Endothelial cell of umbilical vein (primary cell): Measurements from ENCODE around the gene DIDO1.

Experiments
- CTCF ChIP-seq, 2 donors: IDR thresholded peaks; 1 replicate in 1 of 2; 2 replicates in 1 of 2; pipeline ENCODE4 v1.5.1; 2011; ENCODE audit warnings: low read length in 2 of 2, mild to moderate bottlenecking in 2 of 2, moderate library complexity in 2 of 2, control low read depth in 1 of 2, inconsistent platforms in 1 of 2, low read depth in 1 of 2; ENCODE audit not compliant: insufficient read depth in 1 of 2; ENCODE audit errors: extremely low read depth in 1 of 2
- EZH2 ChIP-seq: IDR thresholded peaks from 2 replicates; pipeline ENCODE4 v1.6.1; 2012; ENCODE audit warnings: borderline replicate concordance, low read depth, mild to moderate bottlenecking, moderate library complexity, low read length, inconsistent platforms; ENCODE audit not compliant: severe bottlenecking
- FOS ChIP-seq: IDR thresholded peaks from 2 replicates; pipeline ENCODE4 v1.6.1; 2011; ENCODE audit warnings: mild to moderate bottlenecking, low read length, moderate library complexity, borderline replicate concordance; ENCODE audit not compliant: insufficient read depth
- GATA2 ChIP-seq: IDR thresholded peaks from 2 replicates; pipeline ENCODE4 v1.7.0; 2011; ENCODE audit warnings: low read depth, mild to moderate bottlenecking, moderate library complexity, mixed read lengths, low read length; ENCODE audit not compliant: insufficient read length, insufficient read depth
- JUN ChIP-seq: IDR thresholded peaks from 2 replicates; pipeline ENCODE4 v1.6.1; 2011; ENCODE audit warnings: borderline replicate concordance, low read depth; ENCODE audit not compliant: insufficient read length, insufficient read depth
- MAX ChIP-seq: IDR thresholded peaks from 2 replicates; pipeline ENCODE4 v1.6.1; 2011; ENCODE audit not compliant: insufficient read depth, insufficient read length
- MYC ChIP-seq: IDR thresholded peaks from one replicate; pipeline ENCODE4 v1.6.1; 2011; ENCODE audit warnings: mild to moderate bottlenecking, low read depth, low read length
- POLR2A ChIP-seq: IDR thresholded peaks from 2 replicates; pipeline ENCODE4 v1.6.1; 2012; ENCODE audit warnings: low read depth, mild to moderate bottlenecking, control low read depth, low read length
- POLR2AphosphoS5 ChIP-seq: IDR thresholded peaks from 2 replicates; pipeline ENCODE4 v1.6.1; 2012; ENCODE audit warnings: low read depth, mild to moderate bottlenecking, control low read depth, low read length, moderate library complexity; ENCODE audit not compliant: insufficient read depth

- TF ChIP-seq CTCF (IDR thresholded peaks at IDR 0.05; ENCODE audit: extremely low read depth in 1 of 2, insufficient read depth in 1 of 2, low read depth in 1 of 2, low read length in 2 of 2) (no peak), EZH2 (no peak), POLR2A (no peak), MYC (no peak), POLR2AphosphoS5 (no peak), FOS (no peak), MAX (no peak), JUN (no peak), GATA2 (no peak)
Observed at GRCh38 chr20:62962891-62963613, 36.7 kb upstream of the DIDO1 start.
